ENCODE results near the gene TRAF3IP3. TPM values are rescaled to one million over a fixed set of nuclear protein-coding genes. Genes with fewer than 3 reads are reported as not detected.
A peak's percentile ranks its signal among the peaks of the same experiment; 100 is the strongest.

Gene TRAF3IP3
- not detected in 2 replicates for polyA plus RNA-seq (2014; cell fraction: cytosol; rRNA removed)
- polyA plus RNA-seq (2014; cell fraction: nucleus; rRNA removed) = 0.12 and 0.14 TPM in 2 replicates

GRCh38 chr1:209755926-209756614, at the start of gene TRAF3IP3:
TRAF3IP3 (plus strand) TSS chr1:209756053; CDS start chr1:209760040, 3,987 bp downstream.
- DNase-seq (ENCODE audit: low spot score) = no peak

- DNase-seq (ENCODE audit: low spot score) = no peak
These were observed 49.2 kb upstream of the TRAF3IP3 start for GRCh38 chr1:209706622-209707021.

GRCh38 chr1:209707308-209707707, 48.5 kb upstream of the TRAF3IP3 start:
- no peak for DNase-seq (ENCODE audit: low spot score)

- no peak for DNase-seq (ENCODE audit: low spot score)
These were observed 47.6 kb upstream of the TRAF3IP3 start for GRCh38 chr1:209708297-209708696.

GRCh38 chr1:209710093-209710492, 45.8 kb upstream of the TRAF3IP3 start:
- no peak for DNase-seq (ENCODE audit: low spot score)

- no peak for DNase-seq (ENCODE audit: low spot score)
These were observed 45.0 kb upstream of the TRAF3IP3 start for GRCh38 chr1:209710847-209711246.

- DNase-seq (ENCODE audit: low spot score) = no peak
These were observed 41.5 kb upstream of the TRAF3IP3 start for GRCh38 chr1:209714338-209714737.

GRCh38 chr1:209715314-209715713, 40.5 kb upstream of the TRAF3IP3 start:
- no peak for DNase-seq (ENCODE audit: low spot score)

GRCh38 chr1:209717818-209718217, 38.0 kb upstream of the TRAF3IP3 start:
- no peak for DNase-seq (ENCODE audit: low spot score)

- no peak for DNase-seq (ENCODE audit: low spot score)
These were observed 35.5 kb upstream of the TRAF3IP3 start for GRCh38 chr1:209720326-209720725.

GRCh38 chr1:209720826-209721225, 35.0 kb upstream of the TRAF3IP3 start:
- peak; percentile 8 for DNase-seq (ENCODE audit: low spot score)

- DNase-seq (ENCODE audit: low spot score) = no peak
These were observed 34.5 kb upstream of the TRAF3IP3 start for GRCh38 chr1:209721323-209721722.

- DNase-seq (ENCODE audit: low spot score) = no peak
These were observed 32.6 kb upstream of the TRAF3IP3 start for GRCh38 chr1:209723265-209723664.

GRCh38 chr1:209723756-209724693, 31.8 kb upstream of the TRAF3IP3 start:
- no peak for DNase-seq (ENCODE audit: low spot score)

GRCh38 chr1:209727286-209727685, 28.6 kb upstream of the TRAF3IP3 start:
- DNase-seq (ENCODE audit: low spot score) = no peak

- DNase-seq (ENCODE audit: low spot score) = no peak
These were observed 28.1 kb upstream of the TRAF3IP3 start for GRCh38 chr1:209727785-209728184.

GRCh38 chr1:209728466-209728865, 27.4 kb upstream of the TRAF3IP3 start:
- DNase-seq (ENCODE audit: low spot score) = no peak

GRCh38 chr1:209729436-209729835, 26.4 kb upstream of the TRAF3IP3 start:
- DNase-seq (ENCODE audit: low spot score) = no peak

- no peak for DNase-seq (ENCODE audit: low spot score)
These were observed 23.1 kb upstream of the TRAF3IP3 start for GRCh38 chr1:209732725-209733124.

GRCh38 chr1:209733409-209734192, 22.3 kb upstream of the TRAF3IP3 start:
- DNase-seq (ENCODE audit: low spot score) = no peak

- DNase-seq (ENCODE audit: low spot score) = no peak
These were observed 19.2 kb upstream of the TRAF3IP3 start for GRCh38 chr1:209736490-209737117.

Measured in SK-N-DZ (cell line).